HG03571 (cell line): ENCODE results near the gene HCRTR1.

Experiments used
- ATAC-seq: cut with Tn5 transposase; IDR thresholded peaks from one replicate; pipeline ENCODE4 v1.9.1; 2021; ENCODE audit not compliant: unreplicated experiment

Gene HCRTR1

GRCh38 chr1:31625561-31626222 lies 8.2 kb downstream of the HCRTR1 start:
- ATAC-seq = no peak

DNA sequence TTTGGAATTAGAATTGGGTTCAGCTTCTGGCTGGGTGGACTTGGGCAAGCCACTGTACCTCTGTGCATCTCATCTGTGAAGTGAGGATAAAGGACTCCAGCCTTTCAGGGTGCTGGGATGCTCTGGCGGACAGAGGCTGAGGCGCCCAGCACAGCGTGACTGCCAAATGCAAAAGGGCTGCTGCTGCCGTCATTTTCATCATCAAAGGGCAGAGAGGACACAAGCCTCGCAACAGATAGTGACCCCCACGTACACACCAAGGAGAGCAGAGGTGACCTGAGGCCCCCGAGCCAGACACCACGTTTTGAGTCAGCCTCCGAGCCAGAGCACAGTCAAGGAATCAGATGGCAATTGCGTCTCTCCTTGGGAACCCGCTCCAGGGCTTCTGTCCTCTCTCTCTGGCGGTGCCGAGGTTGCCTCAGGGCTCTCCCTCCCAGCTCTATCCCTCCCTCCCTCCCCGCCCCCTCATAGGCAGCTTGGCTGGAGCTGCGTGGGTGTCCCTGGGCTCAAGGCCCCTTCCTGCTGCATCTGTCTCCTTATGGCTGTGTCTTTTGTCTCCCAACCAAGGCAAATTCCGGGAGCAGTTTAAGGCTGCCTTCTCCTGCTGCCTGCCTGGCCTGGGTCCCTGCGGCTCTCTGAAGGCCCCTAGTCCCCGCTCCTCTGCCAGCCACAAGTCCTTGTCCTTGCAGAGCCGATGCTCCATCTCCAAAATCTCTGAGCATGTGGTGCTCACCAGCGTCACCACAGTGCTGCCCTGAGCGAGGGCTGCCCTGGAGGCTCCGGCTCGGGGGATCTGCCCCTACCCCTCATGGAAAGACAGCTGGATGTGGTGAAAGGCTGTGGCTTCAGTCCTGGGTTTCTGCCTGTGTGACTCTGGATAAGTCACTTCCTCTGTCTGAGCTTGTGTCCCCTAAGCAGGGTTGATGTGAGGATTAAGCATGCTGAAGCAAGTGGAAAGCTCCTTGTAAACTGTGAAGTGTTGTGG lies 9.0 kb downstream of the HCRTR1 start:
- no peak for ATAC-seq

DNA sequence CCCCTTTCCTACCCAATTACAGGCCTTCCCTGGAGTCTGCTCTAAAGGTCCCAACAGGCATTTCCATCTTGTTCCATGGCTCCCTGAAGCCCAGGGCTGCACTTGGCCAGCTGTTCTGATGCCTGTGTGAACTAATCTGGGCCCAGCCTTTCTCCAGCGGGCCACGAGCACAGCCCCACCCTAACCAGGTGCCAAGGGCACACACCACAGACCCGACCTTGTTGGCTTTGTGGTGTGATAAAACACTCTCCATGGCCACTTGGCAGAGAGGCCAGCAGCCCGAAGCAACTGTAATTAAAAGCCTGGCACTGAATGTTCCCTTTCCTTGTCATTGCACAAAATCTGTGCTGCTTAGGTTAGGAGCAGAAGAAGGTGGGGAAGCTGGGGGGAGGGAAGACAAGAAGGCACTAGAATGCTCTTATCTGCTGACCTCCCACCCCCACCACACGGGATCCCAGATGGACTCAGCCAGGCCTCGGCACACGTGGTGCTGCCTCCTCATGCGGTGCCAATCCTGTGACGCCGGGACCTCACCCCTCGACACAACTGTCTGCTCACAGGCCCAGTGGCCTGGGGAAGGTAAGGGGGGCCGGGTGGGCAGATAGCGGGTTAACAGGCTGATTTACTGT lies 9.9 kb downstream of the HCRTR1 start:
- ATAC-seq = no peak

DNA sequence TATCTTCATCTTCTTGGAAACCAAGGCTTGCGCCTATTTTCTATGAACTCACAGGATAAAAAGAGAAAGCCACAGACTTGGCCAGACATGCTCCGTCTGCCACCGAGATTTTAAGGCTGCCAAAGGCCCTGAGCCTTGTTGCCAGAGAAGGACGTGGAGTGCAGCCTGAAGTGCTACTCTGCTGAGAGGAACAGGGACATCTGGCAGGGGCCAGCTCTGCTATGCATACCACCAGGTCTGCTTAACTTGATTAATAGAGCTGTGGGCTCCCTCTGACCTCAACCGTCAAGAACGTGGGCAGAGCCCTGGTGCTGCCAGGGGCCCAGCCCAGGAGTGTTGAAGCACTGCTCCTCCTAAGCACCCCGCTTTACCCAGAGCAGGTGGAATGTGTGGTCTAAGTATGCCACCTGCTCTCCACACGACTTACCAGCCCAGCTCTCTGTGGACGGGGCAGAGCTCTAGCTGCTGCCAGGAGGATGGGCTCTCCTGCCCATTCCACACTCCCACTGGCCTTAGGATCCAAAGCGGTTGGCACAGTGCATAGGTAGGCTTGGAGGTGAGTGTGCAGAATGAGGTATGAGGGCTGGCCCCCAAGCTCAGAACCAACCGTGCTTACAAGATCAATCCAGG lies 10.6 kb downstream of the HCRTR1 start:
- no peak for ATAC-seq

- ATAC-seq = no peak
These were observed 11.6 kb downstream of the HCRTR1 start for GRCh38 chr1:31628931-31629556.

- no peak for ATAC-seq
These were observed 15.2 kb downstream of the HCRTR1 start for GRCh38 chr1:31632649-31633048.

DNA sequence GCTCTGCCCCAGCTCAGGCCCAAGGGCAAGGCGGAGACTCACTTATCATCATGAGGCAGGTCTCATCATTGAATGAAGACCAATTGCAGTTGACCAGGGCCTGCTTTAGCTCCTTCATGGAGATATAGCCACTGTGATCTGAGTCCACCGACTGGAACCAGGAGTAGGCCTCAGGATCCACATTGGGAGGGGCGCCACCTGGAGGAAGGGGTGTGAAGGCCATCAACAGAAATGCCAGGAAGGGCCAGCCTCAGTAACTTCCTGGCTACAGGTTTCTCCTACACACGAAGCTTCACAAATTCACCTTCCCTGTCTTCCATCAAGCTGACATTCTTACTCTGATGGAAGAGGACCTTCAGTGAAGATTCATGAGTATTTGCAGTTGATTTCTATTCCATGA lies 15.6 kb downstream of the HCRTR1 start:
- ATAC-seq = no peak

DNA sequence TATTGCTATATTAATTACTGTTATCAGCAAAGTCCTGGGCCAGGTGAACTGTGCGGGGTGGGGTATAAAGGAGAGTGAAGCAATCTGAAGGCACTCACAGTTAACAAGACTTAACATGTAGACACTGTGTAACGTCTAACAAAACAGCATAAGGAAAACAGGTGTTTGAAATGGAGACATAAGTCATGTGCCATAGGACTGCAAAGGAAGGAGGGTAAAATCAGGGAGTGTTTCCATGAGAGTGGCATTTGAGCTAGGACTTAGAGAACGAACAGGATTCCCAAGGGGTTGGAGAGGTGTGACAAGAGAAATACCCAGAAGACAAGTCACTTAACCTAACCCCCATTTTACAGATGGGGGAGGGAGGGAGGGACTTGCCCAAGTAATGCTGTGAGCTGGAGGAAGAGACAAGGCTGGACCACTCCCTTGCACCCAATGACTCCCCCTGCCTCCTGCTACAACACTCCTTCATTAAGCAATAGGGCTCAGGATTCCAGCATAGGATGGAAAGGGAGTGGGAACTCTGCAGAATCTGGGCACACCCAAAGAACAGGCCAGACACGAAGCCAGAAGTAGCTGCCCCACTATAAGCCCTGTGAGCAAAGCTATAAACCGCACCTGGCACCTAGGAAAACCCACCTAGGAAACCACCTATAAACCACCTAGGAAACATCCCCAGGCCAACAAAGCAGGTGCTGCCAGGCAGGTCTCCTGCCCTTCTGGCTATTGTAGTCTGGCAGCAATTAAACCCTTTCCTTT lies 20.6 kb downstream of the HCRTR1 start:
- ATAC-seq = no peak

- ATAC-seq = no peak
These were observed 22.1 kb downstream of the HCRTR1 start for GRCh38 chr1:31639543-31639942.

GRCh38 chr1:31640179-31640578 lies 22.7 kb downstream of the HCRTR1 start:
- no peak for ATAC-seq

DNA sequence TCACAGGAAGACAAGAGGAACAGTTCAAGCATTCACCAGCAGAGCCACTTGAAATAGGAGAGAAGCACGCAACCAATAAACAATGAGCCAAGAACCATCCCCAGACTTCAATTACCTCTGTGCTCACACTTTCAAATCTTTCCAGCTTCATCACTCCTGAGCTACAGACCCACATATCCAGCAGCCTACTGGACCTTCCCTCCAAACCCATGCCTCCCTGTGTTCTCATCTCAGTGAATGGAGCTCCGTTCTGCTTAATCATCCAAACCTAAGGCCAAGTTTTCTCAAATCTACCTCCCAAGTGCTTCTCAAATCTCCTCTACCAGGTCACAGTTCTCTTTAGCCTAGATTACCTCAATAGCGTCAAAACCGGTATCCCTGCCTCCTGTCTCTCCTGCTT lies 23.5 kb downstream of the HCRTR1 start:
- no peak for ATAC-seq

GRCh38 chr1:31642366-31642765 lies 24.9 kb downstream of the HCRTR1 start:
- ATAC-seq = no peak

DNA sequence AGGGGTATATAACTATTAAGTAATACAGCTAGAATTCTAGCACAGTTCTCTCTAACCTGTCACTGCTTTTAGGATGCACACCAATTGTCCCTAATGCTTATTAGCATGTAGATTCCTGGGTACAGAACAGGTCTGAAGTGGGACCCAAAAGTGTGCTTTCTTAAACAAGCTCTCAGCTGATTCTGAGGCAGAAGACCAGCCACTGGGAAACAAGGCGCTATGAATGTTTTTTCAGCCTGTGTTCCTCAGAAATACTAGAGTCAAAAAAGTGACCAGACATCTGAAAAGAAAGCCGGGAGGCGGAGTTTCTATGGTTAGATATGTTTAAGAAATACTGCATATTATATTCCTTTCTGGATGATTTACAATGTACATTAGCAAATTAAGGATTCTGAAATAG lies 25.4 kb downstream of the HCRTR1 start:
- no peak for ATAC-seq

- no peak for ATAC-seq
These were observed 26.6 kb downstream of the HCRTR1 start for GRCh38 chr1:31643976-31644559.

- peak; percentile 82 for ATAC-seq
These were observed 27.2 kb downstream of the HCRTR1 start, which contains the start of gene PEF1 for GRCh38 chr1:31644560-31645273. PEF1 (minus strand) TSS chr1:31644876; CDS start chr1:31644864, 12 bp downstream.

- ATAC-seq = no peak
These were observed 27.7 kb downstream of the HCRTR1 start for GRCh38 chr1:31645274-31645568.

DNA sequence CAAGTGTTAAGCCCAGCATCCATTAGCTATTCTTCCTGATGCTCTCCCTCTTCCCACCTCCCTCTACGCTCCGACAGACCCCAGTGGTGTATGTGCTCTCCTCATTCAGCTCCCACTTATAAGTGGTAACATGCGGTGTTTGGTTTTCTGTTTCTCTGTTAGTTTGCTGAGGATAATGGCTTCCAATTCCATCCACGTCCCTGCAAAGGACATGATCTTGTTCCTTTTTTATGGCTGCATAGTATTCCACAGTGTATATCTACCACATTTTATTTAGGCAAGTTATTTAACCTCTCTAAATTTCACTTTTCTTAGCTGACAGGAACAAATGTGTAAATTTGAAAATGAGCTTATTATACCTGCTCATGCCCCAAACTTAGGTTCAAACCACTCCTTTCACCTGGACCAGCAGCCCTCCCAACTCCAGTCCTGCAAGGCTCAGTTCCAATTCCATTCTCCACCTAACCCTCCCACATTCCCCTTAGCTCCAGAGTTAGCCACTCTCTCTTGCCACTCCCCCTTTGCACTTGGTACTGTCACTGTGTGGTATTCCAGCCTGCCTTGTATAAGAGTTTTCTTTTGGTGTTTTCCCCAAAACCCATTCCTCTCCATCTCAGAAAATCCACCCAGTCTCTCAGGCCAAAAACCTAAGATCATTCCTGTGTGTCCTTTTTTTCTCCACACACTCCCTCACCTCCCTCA lies 28.9 kb downstream of the HCRTR1 start:
- ATAC-seq = no peak

DNA sequence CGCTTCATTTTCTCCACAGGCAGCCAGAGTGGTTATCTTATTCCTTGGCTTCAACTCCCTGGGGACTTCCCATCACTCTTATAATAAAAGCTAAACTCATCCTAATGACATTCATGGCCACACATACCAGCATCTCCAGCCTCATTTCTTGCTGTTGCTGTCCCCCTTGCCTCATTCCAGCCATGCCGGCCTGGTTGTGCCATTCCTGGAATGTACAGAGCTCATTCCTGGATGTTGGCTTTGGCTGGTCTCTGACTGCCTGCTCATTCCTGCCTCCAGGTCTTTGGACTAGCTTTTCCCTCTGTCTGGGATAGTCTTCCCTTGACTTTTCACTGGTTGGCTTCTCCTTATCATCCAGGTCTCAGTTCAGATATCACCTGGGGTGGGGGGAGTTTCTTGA lies 29.6 kb downstream of the HCRTR1 start:
- ATAC-seq = no peak

- no peak for ATAC-seq
These were observed 30.7 kb downstream of the HCRTR1 start for GRCh38 chr1:31648190-31648589.
